ENCODE results near the gene RPL39. TPM values are rescaled to one million over a fixed set of nuclear protein-coding genes. Genes with fewer than 3 reads are reported as not detected.
"Not testable (repeated sequence)": the region's sequence is repeated elsewhere in the genome, so short reads cannot be mapped to it uniquely, and the experiment has no call there.

The RPL39 gene
- total RNA-seq (ENCODE audit: unreplicated experiment), result 1,088 TPM
- long read RNA-seq, transcript RPL39-201 (3 exons, 401 nt), result major isoform, 808 of 809 reads
- long read RNA-seq, partial matches to known transcripts, result 0 of 809 reads
- long read RNA-seq, other reads (novel, unspliced or antisense), result 1 of 809 reads

GRCh38 chrX:119791437-119792231 lies at the start of gene RPL39:
Gene RPL39, minus strand, starts transcription at chrX:119791630. Its CDS starts 54 bp downstream, at chrX:119791576.
- peaks cover under 1% of the 10 kb centered on the region for H3K9me3 Mint-ChIP-seq (ENCODE audit: unreplicated experiment)
- H3K4me1 Mint-ChIP-seq (ENCODE audit: low read depth, unreplicated experiment), result no peaks in the 10 kb centered on the region
- DNase-seq, result peak; percentile 73
- H3K4me3 Mint-ChIP-seq (ENCODE audit: unreplicated experiment), result peak within 1 kb of the TSS; percentile 91
- H3K27me3 Mint-ChIP-seq (ENCODE audit: unreplicated experiment), result peaks cover 2% of the 10 kb centered on the region
- TF ChIP-seq, protein P1, sequence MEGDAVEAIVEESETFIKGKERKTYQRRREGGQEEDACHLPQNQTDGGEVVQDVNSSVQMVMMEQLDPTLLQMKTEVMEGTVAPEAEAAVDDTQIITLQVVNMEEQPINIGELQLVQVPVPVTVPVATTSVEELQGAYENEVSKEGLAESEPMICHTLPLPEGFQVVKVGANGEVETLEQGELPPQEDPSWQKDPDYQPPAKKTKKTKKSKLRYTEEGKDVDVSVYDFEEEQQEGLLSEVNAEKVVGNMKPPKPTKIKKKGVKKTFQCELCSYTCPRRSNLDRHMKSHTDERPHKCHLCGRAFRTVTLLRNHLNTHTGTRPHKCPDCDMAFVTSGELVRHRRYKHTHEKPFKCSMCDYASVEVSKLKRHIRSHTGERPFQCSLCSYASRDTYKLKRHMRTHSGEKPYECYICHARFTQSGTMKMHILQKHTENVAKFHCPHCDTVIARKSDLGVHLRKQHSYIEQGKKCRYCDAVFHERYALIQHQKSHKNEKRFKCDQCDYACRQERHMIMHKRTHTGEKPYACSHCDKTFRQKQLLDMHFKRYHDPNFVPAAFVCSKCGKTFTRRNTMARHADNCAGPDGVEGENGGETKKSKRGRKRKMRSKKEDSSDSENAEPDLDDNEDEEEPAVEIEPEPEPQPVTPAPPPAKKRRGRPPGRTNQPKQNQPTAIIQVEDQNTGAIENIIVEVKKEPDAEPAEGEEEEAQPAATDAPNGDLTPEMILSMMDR (IDR thresholded peaks at IDR 0.05; ENCODE audit: partially characterized antibody, unreplicated experiment), result no peak
- H3K27ac Mint-ChIP-seq (ENCODE audit: unreplicated experiment), result peak within 1 kb of the TSS; percentile 85
- H3K36me3 Mint-ChIP-seq (ENCODE audit: unreplicated experiment), result no peaks in the 10 kb centered on the region

GRCh38 chrX:119833905-119834304 lies 42.5 kb upstream of the RPL39 start:
- TF ChIP-seq, protein P1 (IDR thresholded peaks at IDR 0.05; ENCODE audit: partially characterized antibody, unreplicated experiment), result no peak
- Mint-ChIP-seq H3K4me3 (ENCODE audit: unreplicated experiment) (no peak overlapping the region), H3K36me3 (ENCODE audit: unreplicated experiment) (no peaks in the 10 kb centered on the region)

DNA sequence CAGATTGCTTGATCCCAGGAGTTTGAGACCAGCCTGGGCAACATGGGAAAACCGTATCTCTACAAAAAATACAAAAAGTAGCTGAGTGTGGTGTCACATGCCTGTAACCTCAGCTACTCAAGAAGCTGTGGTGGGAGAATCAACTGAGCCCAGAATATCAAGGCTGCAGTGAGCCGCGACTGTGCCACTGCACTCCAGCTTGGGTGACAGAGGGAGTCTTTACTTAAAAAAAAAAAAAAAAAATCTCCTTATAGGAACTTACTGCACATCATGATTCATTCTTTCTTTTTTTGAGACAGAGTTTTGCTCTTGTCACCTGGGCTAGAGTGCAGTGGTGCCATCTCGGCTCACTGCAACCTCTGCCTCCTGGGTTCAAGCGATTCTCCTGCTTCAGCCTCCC lies 37.0 kb upstream of the RPL39 start:
- no peak for DNase-seq
- Mint-ChIP-seq H3K4me3 (ENCODE audit: unreplicated experiment) (no peak overlapping the region), H3K36me3 (ENCODE audit: unreplicated experiment) (no peaks in the 10 kb centered on the region), H3K4me1 (ENCODE audit: low read depth, unreplicated experiment) (no peaks in the 10 kb centered on the region), H3K27me3 (ENCODE audit: unreplicated experiment) (peaks cover 1% of the 10 kb centered on the region), H3K9me3 (ENCODE audit: unreplicated experiment) (no peaks in the 10 kb centered on the region), H3K27ac (ENCODE audit: unreplicated experiment) (no peak overlapping the region)
- TF ChIP-seq, protein P1 (IDR thresholded peaks at IDR 0.05; ENCODE audit: partially characterized antibody, unreplicated experiment), result no peak

More at GRCh38 chrX:119833905-119834304, 42.5 kb upstream of the RPL39 start:
- no peak overlapping the region for H3K27ac Mint-ChIP-seq (ENCODE audit: unreplicated experiment)
- H3K4me1 Mint-ChIP-seq (ENCODE audit: low read depth, unreplicated experiment), result no peaks in the 10 kb centered on the region
- no peak for DNase-seq
- H3K27me3 Mint-ChIP-seq (ENCODE audit: unreplicated experiment), result peaks cover 3% of the 10 kb centered on the region
- no peaks in the 10 kb centered on the region for H3K9me3 Mint-ChIP-seq (ENCODE audit: unreplicated experiment)

DNA sequence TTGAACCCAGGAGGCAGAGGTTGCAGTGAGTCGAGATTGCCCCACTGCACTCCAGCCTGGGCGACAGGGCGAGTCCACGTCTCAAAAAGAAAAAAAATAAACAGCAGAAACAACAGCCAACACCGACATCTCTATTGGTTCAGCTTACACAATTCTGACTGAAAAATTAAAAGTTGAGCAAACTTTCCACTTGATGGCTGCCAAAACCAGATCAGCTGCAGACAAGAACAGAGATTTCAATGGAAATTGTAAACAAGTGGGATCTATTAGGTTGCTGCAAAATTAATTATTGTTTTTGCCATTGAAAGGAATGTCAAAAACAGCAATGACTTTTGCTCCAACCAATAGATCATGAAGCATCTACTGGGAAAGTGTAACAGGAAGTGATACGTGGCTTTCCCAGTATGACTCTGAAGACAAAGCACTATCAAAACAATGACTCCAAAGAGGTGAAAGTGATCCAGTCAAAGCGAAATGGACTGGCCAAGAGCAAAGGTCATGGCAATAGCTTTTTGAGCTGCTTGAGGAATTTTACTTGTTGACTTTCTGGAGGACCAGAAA lies 35.0 kb upstream of the RPL39 start:
- Mint-ChIP-seq H3K27me3 (ENCODE audit: unreplicated experiment) (no peaks in the 10 kb centered on the region), H3K4me3 (ENCODE audit: unreplicated experiment) (no peak overlapping the region), H3K9me3 (ENCODE audit: unreplicated experiment) (no peaks in the 10 kb centered on the region), H3K27ac (ENCODE audit: unreplicated experiment) (no peak overlapping the region), H3K36me3 (ENCODE audit: unreplicated experiment) (no peaks in the 10 kb centered on the region), H3K4me1 (ENCODE audit: low read depth, unreplicated experiment) (no peaks in the 10 kb centered on the region)
- no peak for DNase-seq
- TF ChIP-seq, protein P1 (IDR thresholded peaks at IDR 0.05; ENCODE audit: partially characterized antibody, unreplicated experiment), result no peak

GRCh38 chrX:119824221-119824620 lies 32.8 kb upstream of the RPL39 start:
- not testable (repeated sequence) for H3K27ac Mint-ChIP-seq (ENCODE audit: unreplicated experiment); H3K4me1 Mint-ChIP-seq (ENCODE audit: low read depth, unreplicated experiment); H3K9me3 Mint-ChIP-seq (ENCODE audit: unreplicated experiment); DNase-seq; H3K4me3 Mint-ChIP-seq (ENCODE audit: unreplicated experiment); H3K27me3 Mint-ChIP-seq (ENCODE audit: unreplicated experiment); H3K36me3 Mint-ChIP-seq (ENCODE audit: unreplicated experiment)

- H3K4me1 Mint-ChIP-seq (ENCODE audit: low read depth, unreplicated experiment); H3K36me3 Mint-ChIP-seq (ENCODE audit: unreplicated experiment); H3K27ac Mint-ChIP-seq (ENCODE audit: unreplicated experiment); DNase-seq; H3K9me3 Mint-ChIP-seq (ENCODE audit: unreplicated experiment); H3K27me3 Mint-ChIP-seq (ENCODE audit: unreplicated experiment); H3K4me3 Mint-ChIP-seq (ENCODE audit: unreplicated experiment): not testable (repeated sequence)
These were observed 30.3 kb upstream of the RPL39 start for GRCh38 chrX:119821703-119822102.
